Heart left ventricle (tissue), 16 donors: ENCODE measurements around the gene TMEM204. TPM values are rescaled to one million over a fixed set of nuclear protein-coding genes. Genes with fewer than 3 reads are reported as not detected.

Experiments used
- ATAC-seq, 4 donors: fragments of 200-7000 bp; cut with Tn5 transposase; one replicate each; pipeline ENCODE4 v1.9.1; 2020 to 2022; ENCODE audit warnings: moderate library complexity in 4 of 4, mild to moderate bottlenecking in 3 of 4, moderate number of reproducible peaks in 1 of 4
- DNase-seq, 5 donors: peaks; one replicate each; pipeline ENCODE4 v3.0.0-alpha.2; 2020
- H3K27ac ChIP-seq, 12 donors: fragments of 200-600 bp; sonication (generic) in 4 of 12; one replicate each; pipeline versions ENCODE4 v1.5.0 to v1.8.0; 2016 to 2022; ENCODE audit warnings: mild to moderate bottlenecking in 2 of 12
- H3K27me3 ChIP-seq, 9 donors: fragments of 200-600 bp; sonication (generic) in 2 of 9; one replicate each; pipeline versions ENCODE4 v1.5.1 to v1.8.0; 2016 to 2022; ENCODE audit warnings: mild to moderate bottlenecking in 3 of 9
- H3K36me3 ChIP-seq, 9 donors: fragments of 200-600 bp; sonication (generic) in 2 of 9; one replicate each; pipeline versions ENCODE4 v1.5.0 to v1.8.0; 2018 to 2022; ENCODE audit warnings: mild to moderate bottlenecking in 2 of 9
- H3K4me1 ChIP-seq, 12 donors: fragments of 200-600 bp; sonication (generic) in 4 of 12; one replicate each; pipeline versions ENCODE4 v1.5.0 to v1.8.0; 2016 to 2022; ENCODE audit warnings: mild to moderate bottlenecking in 3 of 12
- H3K4me3 ChIP-seq, 12 donors: fragments of 200-600 bp; sonication (generic) in 4 of 12; one replicate each; pipeline versions ENCODE4 v1.5.0 to v1.8.0; 2017 to 2022; ENCODE audit warnings: mild to moderate bottlenecking in 9 of 12, moderate library complexity in 4 of 12
- H3K9me3 ChIP-seq, 12 donors: fragments of 200-600 bp; sonication (generic) in 4 of 12; one replicate each; pipeline versions ENCODE4 v1.5.0 to v1.8.0; 2016 to 2022; ENCODE audit warnings: mild to moderate bottlenecking in 1 of 12
- POLR2A ChIP-seq, 2 donors: fragments of 450-650 bp; IDR thresholded peaks; one replicate each; pipeline ENCODE4 v1.6.1; 2017; ENCODE audit warnings: antibody characterized with exemption in 2 of 2, mild to moderate bottlenecking in 2 of 2, moderate library complexity in 2 of 2
- WGBS, 4 donors: extraction: QIAGEN DNeasy Blood & Tissue Kit in 2 of 4; methylation state at CpG; one replicate each; pipeline versions ENCODE4 v1.1.5 to v1.1.7; 2013 to 2018; 5-methylcytosine and 5-hydroxymethylcytosine counted together
- intact Hi-C, 10 donors: fragments of 100-400 bp; cut with DNase I; formaldehyde crosslinking; loops; one replicate each; pipeline versions ENCODE4 v1.11.1 to v1.14.2; 2022
- polyA plus RNA-seq, 2 donors: library from polyadenylated mRNA; stranded (reverse); fragments of 200-250 nt; gene quantifications; one replicate each; pipeline ENCODE4 v1.2.3, GENCODE V29; 2013
- total RNA-seq, 9 donors: library from RNA; depleted of rRNA in 2 of 9; stranded (reverse); fragments of >200 nt in 2 of 9; fragmentation: NEBNext Ultra II Directional in 3 of 9; extraction: Animal tissue kit (Norgen Biotek cat#: 25700) in 3 of 9; gene quantifications; one replicate each; pipeline versions ENCODE4 v1.1.0 to v1.2.4, GENCODE V29; 2016 to 2023
- TF ChIP-seq, protein P1 (sequence below), 12 donors: fragments of 200-600 bp; sonication (generic) in 4 of 12; IDR thresholded peaks; one replicate each; pipeline versions ENCODE4 v1.5.0 to v1.8.0; 2018 to 2022; ENCODE audit warnings: antibody characterized with exemption in 12 of 12, mild to moderate bottlenecking in 5 of 12
- donor health status: ischemic (EF 13 %, LVEDD 7.1; RV severe dilation, severe dysfunction).
- donor health status: healthy with polysubstance abuse.
- donor health status: DM: no; HTN: yes; CAD: no.
- donor health status: DM: no; HTN: no; CAD: no.
- donor health status: ischemic (EF 25% LVEDD 6.9; RV normal size, moderate dysfunction).
- donor health status: ischemic (EF 25% LVEDD 5.7; RV mildly dilated, moderate dysfunction).
- donor health status: healthy.
- donor health status: DM: yes; HTN: yes; CAD: no.
- donor health status: ischemic (EF 35%, LVEDD 5.7; RV mildly dilated, moderate dysfunction).
- donor health status: nonischemic (EF 11% LVEDD 7.7; RV severe dilation, severe dysfunction).
- donor health status: DM: yes; HTN: yes; CAD: no.
- donor health status: PGD.
- donor health status: ischemic (EF 29% LVEDD 5.4; RV normal size, mild dysfunction).
- donor health status: nonischemic (EF 23%, LVEDD 6.1; RV moderate dilation, normal function).

The TMEM204 gene
- total and polyA plus RNA-seq, 11 donors, result 14.0 to 64.2 (median 20.2) TPM

GRCh38 chr16:1559446-1559975, 26.0 kb downstream of the TMEM204 start:
- no peak for DNase-seq
- intact Hi-C loops, result loop anchor here in 1 of 10 donors (5.0 kb wide), 1 partner anchor 48 kb away; no protein-coding TSS in a partner anchor
- H3K27me3 ChIP-seq, result no peaks in the 10 kb centered on the region
- WGBS, 4 donors, result 77 to 84% (median 81%) methylated on average over 18 of the region's 18 CpGs
- no peak for TF ChIP-seq POLR2A (IDR thresholded peaks at IDR 0.05)
- TF ChIP-seq, protein P1, sequence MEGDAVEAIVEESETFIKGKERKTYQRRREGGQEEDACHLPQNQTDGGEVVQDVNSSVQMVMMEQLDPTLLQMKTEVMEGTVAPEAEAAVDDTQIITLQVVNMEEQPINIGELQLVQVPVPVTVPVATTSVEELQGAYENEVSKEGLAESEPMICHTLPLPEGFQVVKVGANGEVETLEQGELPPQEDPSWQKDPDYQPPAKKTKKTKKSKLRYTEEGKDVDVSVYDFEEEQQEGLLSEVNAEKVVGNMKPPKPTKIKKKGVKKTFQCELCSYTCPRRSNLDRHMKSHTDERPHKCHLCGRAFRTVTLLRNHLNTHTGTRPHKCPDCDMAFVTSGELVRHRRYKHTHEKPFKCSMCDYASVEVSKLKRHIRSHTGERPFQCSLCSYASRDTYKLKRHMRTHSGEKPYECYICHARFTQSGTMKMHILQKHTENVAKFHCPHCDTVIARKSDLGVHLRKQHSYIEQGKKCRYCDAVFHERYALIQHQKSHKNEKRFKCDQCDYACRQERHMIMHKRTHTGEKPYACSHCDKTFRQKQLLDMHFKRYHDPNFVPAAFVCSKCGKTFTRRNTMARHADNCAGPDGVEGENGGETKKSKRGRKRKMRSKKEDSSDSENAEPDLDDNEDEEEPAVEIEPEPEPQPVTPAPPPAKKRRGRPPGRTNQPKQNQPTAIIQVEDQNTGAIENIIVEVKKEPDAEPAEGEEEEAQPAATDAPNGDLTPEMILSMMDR (IDR thresholded peaks at IDR 0.05), result no peak
- no peaks in the 10 kb centered on the region for H3K9me3 ChIP-seq
- H3K4me1 ChIP-seq, result peaks cover 0 to 15% (median 0%) of the 10 kb centered on the region in 12 donors
- peak in 2 of 4 donors; percentile 5 to 53 for ATAC-seq
- peak overlapping the region in 4 of 12 donors; percentile 9 to 35 (median 34) for H3K27ac ChIP-seq
- peaks cover 0 to 90% (median 62%) of the 10 kb centered on the region in 9 donors for H3K36me3 ChIP-seq
- no peak overlapping the region for H3K4me3 ChIP-seq

GRCh38 chr16:1560153-1560552, 26.7 kb downstream of the TMEM204 start:
- Histone ChIP-seq H3K27ac (peak overlapping the region in 4 of 12 donors; percentile 4 to 62 (median 28)), H3K9me3 (no peaks in the 10 kb centered on the region), H3K36me3 (peaks cover 0 to 84% (median 55%) of the 10 kb centered on the region in 9 donors), H3K4me1 (peaks cover 0 to 15% (median 0%) of the 10 kb centered on the region in 12 donors), H3K4me3 (no peak overlapping the region), H3K27me3 (no peaks in the 10 kb centered on the region)
- ATAC-seq, result peak in 1 of 4 donors; percentile 6
- intact Hi-C loops, result loop anchor here in 4 of 10 donors (5.0 to 10.0 kb wide), 3 partner anchors 65 to 135 kb away; partner anchors contain the start of genes TELO2 (in 4 of the 4) and UQCC4 (in 1 of the 4)
- TF ChIP-seq POLR2A (IDR thresholded peaks at IDR 0.05), result no peak
- TF ChIP-seq, protein P1 (IDR thresholded peaks at IDR 0.05), result no peak
- 86 to 89% (median 87%) methylated on average over 14 to 15 of the region's 15 CpGs for WGBS, 4 donors
- no peak for DNase-seq

DNA sequence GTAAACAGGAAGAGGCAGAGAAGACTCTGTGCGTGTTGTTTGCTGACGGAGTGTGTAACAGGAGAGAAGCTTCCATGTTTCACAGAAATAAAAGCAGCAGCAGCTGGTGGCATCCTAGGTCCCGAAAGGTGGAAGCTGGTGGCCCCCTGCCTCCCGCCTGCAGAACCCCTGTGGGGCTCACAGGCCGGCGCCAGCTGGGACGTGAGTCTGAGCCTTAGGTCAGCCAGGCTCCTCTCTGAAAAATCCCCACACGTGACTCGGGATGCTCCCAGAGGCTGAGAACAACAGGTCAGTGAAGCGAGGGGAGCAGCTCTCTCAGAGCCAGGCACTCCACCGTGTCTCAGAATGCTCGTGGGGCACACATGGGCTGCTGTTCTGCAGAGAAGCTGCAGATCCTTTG, 27.4 kb downstream of the TMEM204 start:
- intact Hi-C loops, result loop anchor here in 4 of 10 donors (5.0 to 10.0 kb wide), 3 partner anchors 66 to 136 kb away; partner anchors contain the start of genes TELO2 (in 4 of the 4) and UQCC4 (in 1 of the 4)
- Histone ChIP-seq H3K4me1 (peaks cover 0 to 15% (median 0%) of the 10 kb centered on the region in 12 donors), H3K27ac (peak overlapping the region in 8 of 12 donors; percentile 4 to 62 (median 26)), H3K36me3 (peaks cover 0 to 78% (median 48%) of the 10 kb centered on the region in 9 donors), H3K27me3 (no peaks in the 10 kb centered on the region), H3K9me3 (no peaks in the 10 kb centered on the region), H3K4me3 (no peak overlapping the region)
- ATAC-seq (peak in 1 of 4 donors; percentile 19), DNase-seq (no peak)
- WGBS, 4 donors, result 67 to 92% (median 71%) methylated on average over 7 to 12 of the region's 12 CpGs
- TF ChIP-seq, protein P1 (IDR thresholded peaks at IDR 0.05), result no peak
- no peak for TF ChIP-seq POLR2A (IDR thresholded peaks at IDR 0.05)

DNA sequence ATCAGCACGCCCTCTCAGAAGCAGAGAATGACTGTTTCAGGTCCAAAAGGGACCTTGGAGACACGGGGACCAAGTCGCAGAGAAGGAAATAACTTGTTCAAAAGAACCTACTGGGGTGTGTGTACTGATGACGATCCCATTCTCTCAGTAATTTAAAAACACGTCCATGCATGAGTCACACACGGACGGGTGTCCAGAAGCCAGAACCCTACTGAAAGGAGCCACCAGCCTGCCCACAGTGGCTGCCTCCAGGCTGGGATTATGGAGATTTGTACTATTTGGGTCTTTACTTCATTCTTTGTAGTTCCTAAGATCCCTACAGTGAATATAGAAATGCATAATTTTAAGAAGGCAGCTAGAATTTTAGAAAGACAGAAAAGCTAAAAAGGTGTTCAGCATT, 27.8 kb downstream of the TMEM204 start:
- peak in 1 of 4 donors; percentile 33 for ATAC-seq
- intact Hi-C loops, result loop anchor here in 4 of 10 donors (5.0 to 10.0 kb wide), 3 partner anchors 66 to 136 kb away; partner anchors contain the start of genes TELO2 (in 4 of the 4) and UQCC4 (in 1 of the 4)
- no peak for DNase-seq
- Histone ChIP-seq H3K27ac (peak overlapping the region in 8 of 12 donors; percentile 4 to 62 (median 26)), H3K27me3 (no peaks in the 10 kb centered on the region), H3K36me3 (peaks cover 0 to 77% (median 44%) of the 10 kb centered on the region in 9 donors), H3K4me1 (peaks cover 0 to 15% (median 0%) of the 10 kb centered on the region in 12 donors), H3K4me3 (no peak overlapping the region), H3K9me3 (no peaks in the 10 kb centered on the region)
- WGBS, 4 donors, result 67 to 80% (median 73%) methylated on average over 6 to 7 of the region's 7 CpGs
- TF ChIP-seq POLR2A (IDR thresholded peaks at IDR 0.05), result no peak
- TF ChIP-seq, protein P1 (IDR thresholded peaks at IDR 0.05), result no peak
